Measurements from ENCODE around the gene MYLK4. TPM values are rescaled to one million over a fixed set of nuclear protein-coding genes. Genes with fewer than 3 reads are reported as not detected.

MYLK4 gene
- total RNA-seq, 2 donors from 2014 or later = 0.45 to 1.7 TPM

DNA sequence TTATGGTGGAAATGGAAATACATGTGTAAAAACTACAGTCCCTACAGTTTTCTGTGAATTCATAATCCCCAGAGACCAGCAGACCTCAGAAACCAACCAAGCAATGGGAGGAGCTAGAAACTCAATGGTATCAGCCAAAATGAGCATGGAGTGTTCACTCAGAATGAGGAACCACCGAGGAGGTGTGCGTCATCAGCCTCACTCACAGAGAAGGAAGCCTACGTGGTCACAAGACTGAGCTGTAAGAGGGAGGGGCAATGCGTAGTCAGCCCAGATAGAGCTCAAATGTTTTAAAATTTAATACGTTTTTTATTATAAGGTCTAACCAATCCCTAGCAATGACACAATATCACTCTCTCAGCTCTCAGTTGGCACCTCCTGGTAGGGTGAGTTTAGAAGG is 17.4 kb downstream of the MYLK4 start:
- H3K4me3 Mint-ChIP-seq = no peak overlapping the region
- DNase-seq = no peak
- peaks cover 4% of the 10 kb centered on the region for H3K36me3 Mint-ChIP-seq (ENCODE audit: low read depth)
- no peak overlapping the region for H3K27ac Mint-ChIP-seq
- peak; percentile 95 for ATAC-seq
- no peaks in the 10 kb centered on the region for H3K9me3 ChIP-seq (ENCODE audit: control insufficient read depth, low read length, poor library complexity, severe bottlenecking)
- peaks cover 35% of the 10 kb centered on the region for H3K27me3 Mint-ChIP-seq
- H3K4me1 Mint-ChIP-seq = peaks cover 4% of the 10 kb centered on the region

DNA sequence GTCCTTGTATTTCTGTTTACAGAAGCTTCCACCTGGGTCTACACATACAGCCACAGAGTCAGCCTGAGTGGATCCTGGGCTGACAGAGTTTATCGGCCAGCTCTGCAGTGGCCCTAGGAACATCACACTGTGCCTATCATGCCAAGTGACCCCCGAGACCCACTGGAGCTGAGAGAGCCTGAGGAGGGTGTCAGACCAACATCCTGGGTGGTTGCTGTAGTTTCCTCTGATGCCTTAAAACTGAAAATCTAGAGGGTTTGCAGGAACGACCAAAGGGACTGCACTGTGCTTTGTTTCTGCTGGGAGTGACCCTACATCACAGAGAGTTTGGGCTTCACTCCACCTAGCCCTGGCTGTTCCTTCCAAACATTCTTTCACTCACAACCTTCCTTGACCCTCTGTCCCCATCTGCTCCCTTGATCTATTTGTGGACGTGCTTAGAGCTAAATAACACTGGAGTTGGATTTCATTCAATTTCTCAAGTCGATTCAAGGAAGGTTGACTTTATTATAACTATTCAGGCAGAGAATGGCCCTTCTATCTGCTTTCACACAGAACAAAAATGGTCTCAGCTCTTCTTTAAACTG is 18.1 kb downstream of the MYLK4 start:
- ATAC-seq = no peak
- DNase-seq = no peak
- Mint-ChIP-seq H3K4me3 (no peak overlapping the region), H3K4me1 (peaks cover 4% of the 10 kb centered on the region), H3K36me3 (ENCODE audit: low read depth) (peaks cover 4% of the 10 kb centered on the region), H3K27ac (no peak overlapping the region), H3K27me3 (peaks cover 36% of the 10 kb centered on the region)
- no peaks in the 10 kb centered on the region for H3K9me3 ChIP-seq (ENCODE audit: control insufficient read depth, low read length, poor library complexity, severe bottlenecking)

DNA sequence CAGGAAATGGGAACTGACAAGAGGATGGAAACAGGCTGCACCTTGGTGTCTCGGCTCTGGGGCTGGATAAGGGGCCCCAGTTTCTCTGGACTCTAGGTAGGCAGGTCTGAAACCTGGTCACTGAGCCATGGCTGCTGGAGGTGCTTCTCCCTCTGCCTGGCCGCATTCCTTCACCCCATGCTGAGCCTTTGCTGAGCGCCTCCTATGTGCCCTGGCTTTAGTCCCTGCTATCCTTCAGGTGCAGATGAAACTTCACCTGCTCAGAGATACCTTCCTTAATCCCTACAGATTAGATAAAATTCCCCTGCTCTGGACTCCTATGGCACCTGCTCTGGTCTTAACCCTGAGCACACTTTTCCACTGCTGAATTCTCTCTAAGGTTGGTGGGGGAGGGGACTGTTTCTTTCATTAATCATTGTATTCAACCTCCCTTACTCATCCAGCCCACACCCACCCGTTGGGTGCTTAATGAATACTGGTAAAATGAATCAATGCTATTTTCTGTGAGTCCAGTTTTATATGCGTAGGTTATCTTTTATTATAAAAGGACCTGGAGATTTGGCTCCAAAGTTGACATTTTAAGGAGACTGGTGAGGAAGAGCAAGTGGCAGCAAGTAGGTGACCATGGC is 19.3 kb downstream of the MYLK4 start:
- Mint-ChIP-seq H3K36me3 (ENCODE audit: low read depth) (peaks cover 4% of the 10 kb centered on the region), H3K27ac (no peak overlapping the region), H3K4me1 (peaks cover 4% of the 10 kb centered on the region), H3K4me3 (no peak overlapping the region), H3K27me3 (peaks cover 31% of the 10 kb centered on the region)
- no peaks in the 10 kb centered on the region for H3K9me3 ChIP-seq (ENCODE audit: control insufficient read depth, low read length, poor library complexity, severe bottlenecking)
- ATAC-seq (no peak), DNase-seq (no peak)

DNA sequence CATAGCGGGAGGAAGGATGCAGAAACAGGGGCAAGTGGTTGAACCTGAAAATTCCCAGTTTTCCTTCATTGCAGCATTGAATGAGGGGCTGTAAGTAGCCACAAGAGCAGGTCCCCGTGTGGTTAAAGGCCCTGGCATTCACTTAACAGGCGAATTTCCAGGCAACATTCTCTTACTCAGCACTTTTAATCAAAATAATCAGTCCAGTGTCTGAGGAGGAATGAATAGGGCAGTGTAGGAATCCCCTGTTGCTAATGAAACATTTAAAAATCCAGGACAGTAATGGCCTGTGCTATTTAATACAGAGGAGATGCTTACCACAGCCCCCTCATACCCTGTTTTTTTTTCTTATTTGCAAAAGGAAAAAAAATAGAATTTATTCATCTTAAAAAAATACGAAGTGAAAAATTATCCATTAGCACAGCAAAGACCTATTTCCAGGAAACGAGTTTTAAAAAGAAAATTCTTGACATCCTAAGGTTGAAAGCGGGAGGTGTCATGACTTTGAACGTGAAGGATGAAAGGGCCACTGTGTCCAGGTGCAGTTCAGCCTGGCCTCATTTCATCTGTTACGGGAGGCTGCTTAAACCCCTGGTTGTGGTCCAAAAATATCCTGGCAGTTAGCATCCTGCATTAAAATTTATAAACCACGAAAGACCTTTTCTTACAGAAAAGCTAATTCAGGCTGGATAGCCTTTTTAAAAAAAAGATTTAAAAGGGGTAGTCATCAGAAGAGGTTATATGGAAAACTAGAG is 20.2 kb downstream of the MYLK4 start:
- Mint-ChIP-seq H3K27ac (no peak overlapping the region), H3K4me3 (no peak overlapping the region), H3K4me1 (peaks cover 5% of the 10 kb centered on the region), H3K36me3 (ENCODE audit: low read depth) (peaks cover 4% of the 10 kb centered on the region), H3K27me3 (peaks cover 36% of the 10 kb centered on the region)
- DNase-seq = no peak
- ATAC-seq = no peak
- no peaks in the 10 kb centered on the region for H3K9me3 ChIP-seq (ENCODE audit: control insufficient read depth, low read length, poor library complexity, severe bottlenecking)

DNA sequence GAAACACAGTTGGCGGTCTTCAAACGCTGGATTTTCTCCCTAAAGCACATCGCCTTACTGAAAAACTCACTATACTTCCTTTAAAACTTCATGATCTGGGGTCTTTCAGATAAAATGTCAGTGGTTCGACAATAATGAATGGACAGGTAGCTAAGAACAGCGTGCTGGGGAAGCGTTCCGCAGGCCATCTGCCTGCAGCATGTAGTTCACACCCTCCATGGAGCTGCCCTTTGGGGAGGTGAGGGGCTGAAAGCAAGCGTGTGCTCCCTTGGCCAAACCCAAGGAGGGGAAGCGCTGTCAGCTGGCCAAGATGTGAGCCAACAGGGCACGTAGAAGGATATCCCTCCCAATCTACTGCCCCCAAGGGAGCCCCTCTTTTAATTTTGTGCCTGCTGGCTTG is 20.8 kb downstream of the MYLK4 start:
- peaks cover 8% of the 10 kb centered on the region for H3K36me3 Mint-ChIP-seq (ENCODE audit: low read depth)

DNA sequence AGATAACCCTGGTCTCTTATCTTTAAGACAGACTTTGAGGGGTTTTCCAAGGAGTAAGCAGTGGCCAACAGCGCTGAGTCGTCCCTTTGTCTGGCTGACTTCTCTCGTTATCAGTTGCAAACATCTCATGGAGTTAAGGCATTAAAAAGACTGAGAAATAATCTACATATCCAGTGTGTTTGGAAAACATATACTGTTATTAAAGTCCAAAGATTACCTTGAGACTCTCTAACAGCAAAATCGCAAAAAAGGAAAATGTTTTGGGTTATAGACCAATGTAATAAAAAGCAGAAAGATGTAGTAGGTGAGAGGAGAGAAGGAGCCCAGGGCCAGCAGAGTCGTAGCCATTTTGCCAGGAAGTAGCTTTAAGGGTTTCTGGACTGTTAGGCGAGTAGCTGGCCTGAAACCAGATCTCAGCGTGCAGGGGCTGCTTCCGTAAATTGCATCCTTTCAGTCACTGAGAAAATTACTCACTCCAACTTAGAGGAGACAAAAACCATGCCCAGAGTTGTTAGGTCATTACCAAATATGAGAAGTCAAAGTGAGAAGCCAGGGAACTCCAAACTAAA is 24.6 kb downstream of the MYLK4 start:
- H3K4me1 Mint-ChIP-seq = peaks cover 8% of the 10 kb centered on the region
- H3K4me3 Mint-ChIP-seq = no peak overlapping the region
- DNase-seq (no peak), ATAC-seq (peak; percentile 27)
- H3K27me3 Mint-ChIP-seq = peaks cover 36% of the 10 kb centered on the region
- H3K9me3 ChIP-seq (ENCODE audit: control insufficient read depth, low read length, poor library complexity, severe bottlenecking) = peaks cover 4% of the 10 kb centered on the region
- peaks cover 8% of the 10 kb centered on the region for H3K36me3 Mint-ChIP-seq (ENCODE audit: low read depth)
- H3K27ac Mint-ChIP-seq = no peak overlapping the region

More for the DNA sequence above, 20.8 kb downstream of the MYLK4 start:
- H3K9me3 ChIP-seq (ENCODE audit: control insufficient read depth, low read length, poor library complexity, severe bottlenecking) = no peaks in the 10 kb centered on the region
- no peak for ATAC-seq
- H3K4me3 Mint-ChIP-seq = no peak overlapping the region
- no peak for DNase-seq
- H3K4me1 Mint-ChIP-seq = peaks cover 8% of the 10 kb centered on the region
- no peak overlapping the region for H3K27ac Mint-ChIP-seq
- peaks cover 39% of the 10 kb centered on the region for H3K27me3 Mint-ChIP-seq

DNA sequence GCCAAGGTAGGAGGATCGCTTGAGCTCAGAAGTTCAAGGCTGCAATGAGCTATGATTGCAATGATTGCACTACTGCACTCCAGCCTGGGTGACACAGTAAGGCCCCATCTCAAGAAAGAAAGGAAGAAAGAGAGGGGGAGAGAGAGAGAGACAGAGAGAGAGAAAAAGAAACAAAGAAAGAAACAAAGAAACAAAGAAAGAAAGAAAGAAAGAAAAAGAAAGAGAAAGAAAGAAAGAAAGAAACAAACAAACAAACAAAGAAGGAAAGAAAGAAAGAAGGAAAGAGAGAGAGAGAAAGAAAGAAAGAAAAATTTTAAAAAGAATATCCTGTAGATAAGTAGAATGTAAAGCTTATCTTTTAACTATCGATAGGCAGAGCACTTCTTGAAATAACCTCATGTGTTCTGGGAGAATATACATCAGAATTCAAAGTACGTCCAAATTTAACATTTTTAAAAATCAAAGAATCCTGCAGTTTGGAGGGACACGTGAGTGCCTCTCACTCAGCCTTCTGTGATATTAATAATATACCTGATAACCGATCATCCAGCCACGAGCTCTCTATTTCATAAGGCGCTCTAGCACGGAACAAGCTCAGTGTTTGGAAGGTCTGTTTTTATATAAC is 25.2 kb downstream of the MYLK4 start:
- H3K27ac Mint-ChIP-seq = no peak overlapping the region
- DNase-seq = no peak
- ATAC-seq = no peak
- peaks cover 8% of the 10 kb centered on the region for H3K4me1 Mint-ChIP-seq
- H3K4me3 Mint-ChIP-seq = no peak overlapping the region
- H3K36me3 Mint-ChIP-seq (ENCODE audit: low read depth) = peaks cover 8% of the 10 kb centered on the region
- peaks cover 36% of the 10 kb centered on the region for H3K27me3 Mint-ChIP-seq
- H3K9me3 ChIP-seq (ENCODE audit: control insufficient read depth, low read length, poor library complexity, severe bottlenecking) = peaks cover 4% of the 10 kb centered on the region

DNA sequence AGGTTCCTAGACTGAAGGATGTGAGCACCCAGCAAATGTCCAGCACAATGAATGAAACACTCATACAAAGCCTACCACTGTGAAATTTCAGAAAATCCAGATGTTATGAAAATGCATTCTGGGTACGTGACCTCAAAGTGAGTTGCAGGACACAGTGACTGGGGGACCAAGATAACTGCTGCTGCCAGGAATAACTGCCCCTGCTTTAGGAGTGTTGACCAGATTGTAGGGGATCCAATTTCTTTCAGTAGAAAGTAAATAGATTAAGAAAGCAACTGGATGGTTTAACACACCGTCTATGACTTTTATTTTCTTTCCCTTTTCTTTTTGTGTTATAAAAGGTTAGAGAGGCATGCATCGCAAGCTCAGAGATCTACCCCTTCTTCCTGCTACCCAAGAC is 29.5 kb downstream of the MYLK4 start:
- peaks cover 4% of the 10 kb centered on the region for H3K36me3 Mint-ChIP-seq (ENCODE audit: low read depth)
- DNase-seq (no peak), ATAC-seq (no peak)
- H3K27me3 Mint-ChIP-seq = peaks cover 19% of the 10 kb centered on the region
- H3K4me3 Mint-ChIP-seq = no peak overlapping the region
- H3K9me3 ChIP-seq (ENCODE audit: control insufficient read depth, low read length, poor library complexity, severe bottlenecking) = peaks cover 4% of the 10 kb centered on the region
- H3K27ac Mint-ChIP-seq = no peak overlapping the region
- peaks cover 3% of the 10 kb centered on the region for H3K4me1 Mint-ChIP-seq

DNA sequence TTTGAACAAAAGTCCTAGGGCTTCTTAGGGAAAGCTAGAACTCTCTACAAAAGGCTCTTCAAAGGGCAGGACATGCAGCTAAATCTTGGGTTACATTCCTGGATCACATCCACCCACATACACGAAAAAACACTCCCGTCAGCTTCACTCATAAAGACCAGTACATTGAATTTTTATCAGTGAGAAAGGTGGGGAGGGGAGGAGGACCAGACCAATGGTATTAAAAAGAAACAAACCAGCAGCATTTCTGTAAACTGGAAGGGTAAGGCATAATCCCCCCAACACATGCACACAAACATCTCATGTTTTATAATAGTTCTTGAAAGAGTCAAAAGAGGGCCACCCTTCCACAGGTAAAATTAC is 31.6 kb downstream of the MYLK4 start:
- no peak overlapping the region for H3K27ac Mint-ChIP-seq

DNA sequence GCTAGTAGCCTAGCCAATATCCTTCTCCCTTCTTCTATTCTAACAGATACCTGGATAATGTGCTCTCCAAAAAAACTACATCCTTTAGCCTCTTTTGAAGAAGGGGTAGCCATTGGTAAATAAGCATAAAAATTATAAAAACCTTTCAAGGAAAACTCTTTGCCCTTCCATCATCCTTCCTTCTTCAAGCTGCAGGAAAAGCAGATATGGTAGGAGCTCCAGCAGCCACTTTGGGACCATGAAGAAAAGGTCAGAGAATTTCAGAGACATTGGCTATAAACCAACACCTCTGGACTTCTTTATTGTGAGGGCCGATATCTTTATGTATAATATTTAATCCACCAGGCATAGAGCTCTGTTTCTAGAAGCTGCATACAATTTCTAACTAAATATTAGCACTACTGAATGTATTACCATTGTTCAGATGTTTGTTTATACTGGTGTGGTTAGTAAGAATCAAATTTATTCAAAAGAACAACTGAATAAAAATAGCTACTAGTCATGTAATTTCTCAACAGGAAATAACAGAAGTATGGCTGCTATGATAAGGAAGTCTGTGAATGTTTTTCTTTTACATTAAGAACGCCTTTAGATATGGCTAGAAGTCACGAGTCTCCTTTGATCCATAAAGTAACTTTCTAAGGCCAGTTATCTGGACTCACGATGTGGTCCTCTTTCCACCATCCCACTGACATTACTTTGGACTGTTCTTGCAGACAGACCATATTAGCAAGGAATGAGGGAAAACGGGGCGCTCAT is 32.2 kb downstream of the MYLK4 start:
- Mint-ChIP-seq H3K27me3 (no peaks in the 10 kb centered on the region), H3K4me1 (no peaks in the 10 kb centered on the region), H3K36me3 (ENCODE audit: low read depth) (no peaks in the 10 kb centered on the region), H3K4me3 (no peak overlapping the region), H3K27ac (no peak overlapping the region)
- DNase-seq = no peak
- ATAC-seq = no peak
- H3K9me3 ChIP-seq (ENCODE audit: control insufficient read depth, low read length, poor library complexity, severe bottlenecking) = peaks cover 4% of the 10 kb centered on the region

More for the DNA sequence above, 31.6 kb downstream of the MYLK4 start:
- H3K9me3 ChIP-seq (ENCODE audit: control insufficient read depth, low read length, poor library complexity, severe bottlenecking) = peaks cover 4% of the 10 kb centered on the region
- Mint-ChIP-seq H3K27me3 (peaks cover 1% of the 10 kb centered on the region), H3K36me3 (ENCODE audit: low read depth) (no peaks in the 10 kb centered on the region), H3K4me1 (no peaks in the 10 kb centered on the region), H3K4me3 (no peak overlapping the region)
- DNase-seq = no peak
- no peak for ATAC-seq

DNA sequence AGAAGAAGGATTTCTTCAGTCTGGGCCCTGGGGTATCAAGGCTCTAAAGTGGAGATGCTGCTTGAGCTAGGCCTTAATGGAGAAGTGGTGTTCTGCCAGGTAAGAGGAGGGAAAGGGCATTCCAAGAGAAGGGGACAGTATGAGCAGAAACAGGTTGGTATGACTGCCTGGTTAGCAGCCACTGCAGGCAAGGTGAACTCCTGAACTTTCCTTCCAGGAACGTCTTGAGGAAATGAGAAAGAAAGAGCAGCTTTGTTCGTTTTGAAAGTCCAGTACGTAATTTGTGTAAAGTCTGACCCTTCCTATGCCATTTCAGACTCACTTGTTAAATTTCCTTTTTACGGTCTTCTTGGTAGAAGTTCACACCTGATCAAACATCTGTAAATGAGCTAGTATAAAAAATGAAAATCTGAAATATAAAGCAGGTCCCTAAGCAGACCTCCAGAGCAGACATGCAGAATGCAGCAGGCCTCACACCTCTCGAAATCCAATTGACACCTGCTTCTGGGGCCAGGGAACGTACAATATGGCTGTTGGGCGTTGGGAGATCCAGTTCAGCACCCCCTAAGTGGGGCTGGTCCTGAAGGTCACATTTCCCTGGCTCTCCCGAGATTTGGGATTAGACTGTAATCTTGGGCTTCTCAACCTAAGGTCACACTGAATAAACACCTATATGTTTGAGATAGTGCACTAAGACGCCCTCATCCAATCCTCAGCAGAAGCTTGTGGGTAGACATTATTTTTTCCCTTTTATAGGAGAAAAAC is 33.6 kb downstream of the MYLK4 start:
- H3K9me3 ChIP-seq (ENCODE audit: control insufficient read depth, low read length, poor library complexity, severe bottlenecking) = peaks cover 4% of the 10 kb centered on the region
- H3K27me3 Mint-ChIP-seq = no peaks in the 10 kb centered on the region
- H3K4me1 Mint-ChIP-seq = no peaks in the 10 kb centered on the region
- ATAC-seq = no peak
- H3K36me3 Mint-ChIP-seq (ENCODE audit: low read depth) = no peaks in the 10 kb centered on the region
- no peak for DNase-seq
- H3K27ac Mint-ChIP-seq = no peak overlapping the region
- no peak overlapping the region for H3K4me3 Mint-ChIP-seq

DNA sequence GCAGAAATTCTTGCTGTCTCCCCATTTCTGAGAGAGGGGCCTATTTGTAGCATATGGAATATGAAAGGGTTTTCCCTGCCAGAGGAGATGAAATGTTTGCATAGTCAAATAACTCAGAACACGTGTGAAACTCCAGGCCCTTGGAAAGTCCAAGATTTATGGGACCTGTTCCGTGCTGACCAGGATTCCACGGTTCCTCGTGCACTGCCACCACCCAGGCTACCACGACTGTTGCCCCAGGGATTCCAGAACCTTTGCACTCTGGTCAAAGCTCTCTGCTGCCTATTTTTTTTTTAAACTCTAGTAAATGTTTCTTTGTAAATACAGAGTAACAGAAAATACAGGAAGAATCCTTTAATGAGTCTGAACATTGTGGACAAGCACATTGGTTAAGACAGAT is 35.0 kb downstream of the MYLK4 start:
- ATAC-seq = no peak
- DNase-seq = no peak
- no peaks in the 10 kb centered on the region for H3K36me3 Mint-ChIP-seq (ENCODE audit: low read depth)
- no peak overlapping the region for H3K27ac Mint-ChIP-seq
- H3K27me3 Mint-ChIP-seq = no peaks in the 10 kb centered on the region
- no peak overlapping the region for H3K4me3 Mint-ChIP-seq
- H3K9me3 ChIP-seq (ENCODE audit: control insufficient read depth, low read length, poor library complexity, severe bottlenecking) = no peaks in the 10 kb centered on the region
- no peaks in the 10 kb centered on the region for H3K4me1 Mint-ChIP-seq
